RKO (cell line): Measurements from ENCODE around the gene GRIN3B.
A peak's percentile ranks its signal among the peaks of the same experiment; 100 is the strongest.

Experiments used
- DNase-seq: peaks from one replicate; pipeline ENCODE4 v3.0.0-alpha.2; 2016; ENCODE audit warnings: low spot score

GRIN3B gene

GRCh38 chr19:1041835-1042685 lies 41.8 kb downstream of the GRIN3B start:
- DNase-seq, result no peak

DNA sequence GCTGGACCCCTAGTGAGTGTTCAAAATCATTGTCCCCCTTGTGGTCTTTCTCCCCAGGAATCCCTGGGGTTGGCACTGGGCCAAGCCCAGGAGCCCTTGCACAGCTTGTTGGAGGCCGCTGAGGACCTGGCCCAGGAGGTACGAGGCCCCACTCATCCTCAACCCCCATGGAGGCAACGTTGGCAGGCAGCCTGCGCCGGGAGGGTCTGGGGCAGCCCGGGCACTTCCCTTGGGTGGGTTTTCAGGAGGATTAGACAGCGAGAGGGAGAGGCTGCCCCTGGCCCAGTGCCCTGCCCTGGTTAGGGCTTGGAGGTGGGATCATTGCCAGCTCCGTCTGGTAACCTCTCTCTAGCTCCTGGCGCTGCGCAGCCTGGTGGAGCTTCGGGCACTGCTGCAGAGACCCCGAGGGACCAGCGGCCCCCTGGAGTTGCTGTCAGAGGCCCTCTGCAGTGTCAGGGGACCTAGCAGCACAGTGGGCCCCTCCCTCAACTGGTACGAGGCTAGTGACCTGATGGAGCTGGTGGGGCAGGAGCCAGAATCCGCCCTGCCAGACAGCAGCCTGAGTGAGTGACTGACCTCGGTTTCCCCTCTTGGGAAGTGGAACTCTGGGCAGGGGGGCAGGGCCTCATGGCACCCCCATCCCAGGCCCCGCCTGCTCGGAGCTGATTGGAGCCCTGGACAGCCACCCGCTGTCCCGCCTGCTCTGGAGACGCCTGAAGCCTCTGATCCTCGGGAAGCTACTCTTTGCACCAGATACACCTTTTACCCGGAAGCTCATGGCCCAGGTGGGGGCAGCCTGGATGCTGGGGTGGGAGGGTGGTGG lies 42.7 kb downstream of the GRIN3B start:
- DNase-seq, result no peak

DNA sequence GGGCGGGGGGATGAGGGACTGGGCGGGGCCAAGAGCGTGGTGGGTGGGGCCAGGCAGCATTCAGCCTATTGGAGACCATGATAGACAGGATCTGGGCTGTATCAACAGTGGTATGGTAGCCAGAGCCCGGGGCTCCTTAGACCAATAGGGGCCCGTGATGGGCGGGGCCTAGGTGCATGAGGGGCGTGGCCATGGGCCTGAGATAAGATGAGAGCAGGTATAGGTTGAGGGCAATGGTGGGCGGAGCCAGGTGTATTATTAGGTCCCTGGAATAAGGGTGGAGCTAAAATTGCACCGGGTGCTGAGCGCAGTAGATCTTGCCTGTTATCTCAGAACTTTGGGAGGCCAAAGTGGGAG lies 45.0 kb downstream of the GRIN3B start:
- DNase-seq, result peak; percentile 81

- no peak for DNase-seq
Measured at GRCh38 chr19:1046117-1046626, 46.0 kb downstream of the GRIN3B start.

DNA sequence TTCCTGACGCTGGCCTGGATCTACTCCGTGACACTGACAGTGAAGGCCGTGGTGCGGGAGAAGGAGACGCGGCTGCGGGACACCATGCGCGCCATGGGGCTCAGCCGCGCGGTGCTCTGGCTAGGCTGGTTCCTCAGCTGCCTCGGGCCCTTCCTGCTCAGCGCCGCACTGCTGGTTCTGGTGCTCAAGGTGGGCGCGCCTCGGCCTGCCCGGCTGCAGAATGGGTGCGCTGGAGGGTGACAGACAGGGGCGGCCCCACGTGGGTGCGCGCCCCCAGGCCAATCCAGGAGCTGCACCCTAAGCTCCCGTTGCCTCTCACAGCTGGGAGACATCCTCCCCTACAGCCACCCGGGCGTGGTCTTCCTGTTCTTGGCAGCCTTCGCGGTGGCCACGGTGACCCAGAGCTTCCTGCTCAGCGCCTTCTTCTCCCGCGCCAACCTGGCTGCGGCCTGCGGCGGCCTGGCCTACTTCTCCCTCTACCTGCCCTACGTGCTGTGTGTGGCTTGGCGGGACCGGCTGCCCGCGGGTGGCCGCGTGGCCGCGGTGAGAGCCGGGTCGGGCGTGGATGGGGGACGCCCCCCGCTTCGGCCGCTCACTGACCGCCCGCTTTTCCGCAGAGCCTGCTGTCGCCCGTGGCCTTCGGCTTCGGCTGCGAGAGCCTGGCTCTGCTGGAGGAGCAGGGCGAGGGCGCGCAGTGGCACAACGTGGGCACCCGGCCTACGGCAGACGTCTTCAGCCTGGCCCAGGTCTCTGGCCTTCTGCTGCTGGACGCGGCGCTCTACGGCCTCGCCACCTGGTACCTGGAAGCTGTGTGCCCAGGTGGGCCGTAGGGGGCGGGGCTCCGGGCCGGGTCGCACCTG lies 46.8 kb downstream of the GRIN3B start:
- DNase-seq, result no peak

- DNase-seq, result no peak
Measured at GRCh38 chr19:1047696-1048147, 47.5 kb downstream of the GRIN3B start.

DNA sequence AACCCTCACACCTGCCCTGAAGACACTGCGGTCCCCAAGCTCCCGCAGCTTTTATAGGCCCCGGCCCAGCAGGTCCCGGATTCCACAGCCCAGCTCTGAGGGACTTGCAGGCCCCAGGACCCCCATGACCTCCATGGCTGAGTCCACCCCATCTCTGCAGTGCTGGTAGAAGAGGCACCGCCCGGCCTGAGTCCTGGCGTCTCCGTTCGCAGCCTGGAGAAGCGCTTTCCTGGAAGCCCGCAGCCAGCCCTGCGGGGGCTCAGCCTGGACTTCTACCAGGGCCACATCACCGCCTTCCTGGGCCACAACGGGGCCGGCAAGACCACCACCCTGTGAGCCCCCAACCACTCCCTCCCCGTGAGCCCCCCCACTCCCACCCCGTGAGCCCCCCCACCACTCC lies 48.9 kb downstream of the GRIN3B start:
- no peak for DNase-seq

DNA sequence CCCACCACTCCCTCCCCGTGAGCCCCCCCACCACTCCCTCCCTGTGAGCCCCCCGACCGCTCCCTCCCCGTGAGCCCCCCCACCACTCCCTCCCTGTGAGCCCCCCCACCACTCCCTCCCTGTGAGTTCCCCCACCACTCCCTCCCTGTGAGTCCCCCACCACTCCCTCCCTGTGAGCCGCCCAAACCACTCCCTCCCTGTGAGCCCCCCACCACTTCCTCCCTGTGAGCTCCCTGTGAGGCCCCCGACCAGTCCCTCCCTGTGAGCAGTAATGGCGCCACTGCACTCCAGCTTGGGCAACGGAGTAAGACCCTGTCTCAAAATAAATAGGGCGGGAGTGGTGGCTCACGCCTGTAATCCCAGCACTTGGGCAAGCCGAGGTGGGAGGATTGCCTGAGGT lies 49.6 kb downstream of the GRIN3B start:
- DNase-seq, result no peak

DNA sequence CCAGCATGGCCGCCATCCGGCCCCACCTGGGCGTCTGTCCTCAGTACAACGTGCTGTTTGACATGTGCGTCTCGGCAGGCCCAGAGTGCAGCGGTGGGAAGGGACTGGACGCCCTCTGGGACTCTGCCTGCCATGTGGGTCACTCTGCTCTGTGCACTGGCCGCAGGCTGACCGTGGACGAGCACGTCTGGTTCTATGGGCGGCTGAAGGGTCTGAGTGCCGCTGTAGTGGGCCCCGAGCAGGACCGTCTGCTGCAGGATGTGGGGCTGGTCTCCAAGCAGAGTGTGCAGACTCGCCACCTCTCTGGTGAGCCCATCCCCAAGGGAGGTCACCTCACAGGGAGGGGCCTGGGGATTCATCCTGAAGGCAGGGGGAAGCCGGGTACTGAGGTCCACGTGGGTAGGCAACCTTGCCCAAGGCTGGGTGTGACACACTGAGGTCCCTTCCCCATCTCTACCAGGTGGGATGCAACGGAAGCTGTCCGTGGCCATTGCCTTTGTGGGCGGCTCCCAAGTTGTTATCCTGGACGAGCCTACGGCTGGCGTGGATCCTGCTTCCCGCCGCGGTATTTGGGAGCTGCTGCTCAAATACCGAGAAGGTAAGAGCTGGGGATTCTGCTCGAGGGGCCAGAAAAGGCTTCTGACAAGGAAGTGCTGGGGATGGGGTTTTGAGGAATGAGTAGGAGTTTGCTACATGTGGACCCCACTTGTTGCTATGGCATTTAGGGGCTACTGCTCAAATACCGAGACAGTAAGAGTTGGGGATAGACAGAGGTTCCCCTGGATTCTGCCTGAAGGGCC lies 51.0 kb downstream of the GRIN3B start:
- DNase-seq, result no peak

DNA sequence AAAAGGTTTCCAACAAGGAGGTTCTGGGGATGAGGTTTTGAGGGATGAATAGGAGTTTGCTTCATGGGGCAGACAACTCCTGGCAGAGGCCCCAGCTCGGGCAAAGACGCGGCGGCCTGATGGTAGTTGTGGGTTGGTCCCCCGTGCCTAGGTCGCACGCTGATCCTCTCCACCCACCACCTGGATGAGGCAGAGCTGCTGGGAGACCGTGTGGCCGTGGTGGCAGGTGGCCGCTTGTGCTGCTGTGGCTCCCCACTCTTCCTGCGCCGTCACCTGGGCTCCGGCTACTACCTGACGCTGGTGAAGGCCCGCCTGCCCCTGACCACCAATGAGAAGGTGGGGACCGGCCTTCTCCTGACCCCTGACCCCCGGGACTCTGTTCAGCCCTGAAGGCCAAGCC lies 51.6 kb downstream of the GRIN3B start:
- no peak for DNase-seq

GRCh38 chr19:1052349-1052975 lies 52.2 kb downstream of the GRIN3B start:
- no peak for DNase-seq

GRCh38 chr19:1053176-1054101 lies 53.2 kb downstream of the GRIN3B start:
- DNase-seq, result no peak

- DNase-seq, result no peak
Measured at GRCh38 chr19:1054102-1055027, 54.1 kb downstream of the GRIN3B start.

- DNase-seq, result no peak
Measured at GRCh38 chr19:1055028-1055425, 54.8 kb downstream of the GRIN3B start.

- no peak for DNase-seq
Measured at GRCh38 chr19:1055886-1056620, 55.8 kb downstream of the GRIN3B start.

- peak; percentile 51 for DNase-seq
Measured at GRCh38 chr19:1057176-1057855, 57.1 kb downstream of the GRIN3B start.

- DNase-seq, result no peak
Measured at GRCh38 chr19:1058112-1058511, 57.9 kb downstream of the GRIN3B start.
